Measurements from ENCODE around the gene SPATA6L.

Gene SPATA6L

DNA sequence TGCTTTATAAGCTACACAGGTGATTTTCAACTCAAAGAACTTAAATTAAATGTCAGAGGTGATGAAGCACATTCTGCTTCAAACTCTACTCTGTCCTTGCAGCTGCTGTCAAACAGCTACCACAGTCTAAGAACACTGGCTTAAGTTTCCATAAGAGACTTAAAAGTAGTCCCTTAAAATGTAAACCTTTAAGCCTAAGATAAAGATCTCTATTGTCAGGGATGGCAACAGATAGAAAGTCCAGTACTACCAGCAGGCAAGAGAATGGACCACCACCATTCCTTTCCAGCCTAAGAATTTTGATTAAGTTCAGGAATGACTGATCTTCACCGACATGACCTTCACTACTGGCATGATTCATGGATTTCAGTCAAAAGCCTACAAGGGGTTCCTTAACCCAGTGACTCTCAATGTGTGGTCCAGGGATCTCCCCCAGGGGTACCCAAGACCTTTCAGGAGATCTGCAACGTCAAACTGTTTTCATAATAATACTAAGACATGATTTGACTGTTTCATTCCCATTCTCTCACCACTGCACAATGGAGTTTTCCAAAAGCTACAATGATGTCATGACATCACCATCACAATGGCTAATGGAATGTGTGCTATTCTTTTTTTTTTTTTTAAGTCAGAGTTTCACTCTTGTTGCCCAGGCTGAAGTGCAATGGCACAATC lies 45.3 kb downstream of the SPATA6L start:
- no peak for DNase-seq

DNA sequence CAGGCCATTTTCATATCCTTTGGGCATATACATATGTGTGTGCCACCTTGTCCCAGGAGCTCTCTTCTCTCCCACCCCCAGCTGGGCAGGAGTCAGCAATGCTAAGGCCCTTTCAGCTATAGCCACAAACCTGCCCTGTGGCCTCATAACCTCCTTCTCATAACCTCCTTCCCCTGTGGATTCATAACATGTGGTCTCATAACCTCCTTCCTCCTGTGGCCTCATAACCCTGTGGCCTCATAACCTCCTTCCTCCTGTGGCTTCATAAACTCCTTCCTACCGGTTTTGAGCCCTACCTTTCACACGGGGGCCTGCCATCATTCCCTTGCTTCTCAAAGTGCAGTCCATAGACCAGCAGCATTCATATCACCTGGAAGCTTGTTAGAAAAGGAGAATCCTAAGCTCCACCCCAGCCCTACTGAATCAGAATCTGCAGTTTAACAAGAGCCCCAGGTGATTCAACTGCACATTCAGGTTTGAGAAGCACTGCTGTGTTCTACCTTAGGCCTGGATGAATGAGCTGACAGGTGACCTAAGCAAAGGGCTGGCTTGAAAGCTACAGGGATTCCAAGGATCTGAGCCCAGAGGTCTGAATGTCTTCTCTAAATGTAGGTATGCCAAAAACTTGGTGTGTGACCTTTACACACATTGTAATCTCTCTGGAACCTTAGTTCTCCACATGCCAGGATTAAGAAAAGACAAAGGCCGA lies 46.1 kb downstream of the SPATA6L start:
- DNase-seq, result no peak

- no peak for DNase-seq
Measured at GRCh38 chr9:4618700-4619099, 47.6 kb downstream of the SPATA6L start.

DNA sequence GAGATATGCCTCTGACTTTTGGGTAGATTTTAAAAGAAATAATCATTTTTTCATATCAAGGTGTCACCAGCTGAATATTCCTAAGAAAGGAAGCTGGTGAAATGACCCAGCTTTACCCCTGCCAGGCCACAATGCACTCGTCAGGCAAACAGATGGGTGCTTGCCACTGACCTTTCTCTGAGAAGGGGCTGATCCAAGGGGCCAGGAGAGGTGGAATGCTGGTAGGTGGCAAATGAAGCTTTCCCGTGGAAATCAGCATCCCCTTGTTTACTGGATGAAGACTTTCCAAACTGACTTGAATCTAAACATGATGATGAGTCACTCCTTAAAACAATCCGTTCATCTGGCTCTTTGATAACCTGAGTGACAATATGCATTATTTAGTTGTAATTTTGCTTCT lies 48.5 kb downstream of the SPATA6L start:
- no peak for DNase-seq

DNA sequence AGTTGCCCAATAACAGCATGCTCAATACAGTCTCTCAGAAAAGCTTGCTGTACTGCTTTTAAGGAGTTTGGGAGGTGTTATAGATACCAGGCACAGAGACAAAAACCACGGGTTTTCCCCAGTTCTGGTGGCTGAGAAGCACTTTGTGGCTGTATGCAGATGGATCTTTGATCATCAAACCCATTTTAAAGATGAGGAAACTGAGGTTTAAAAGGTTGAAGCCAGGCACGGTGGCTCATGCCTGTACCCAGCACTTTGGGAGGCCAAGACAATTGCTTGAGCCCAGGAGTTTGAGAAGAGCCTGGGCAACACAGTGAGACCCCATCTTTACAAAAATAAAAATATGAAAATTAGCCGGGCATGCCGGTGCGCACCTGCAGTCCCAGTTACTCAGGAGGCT lies 50.5 kb downstream of the SPATA6L start:
- no peak for DNase-seq

DNA sequence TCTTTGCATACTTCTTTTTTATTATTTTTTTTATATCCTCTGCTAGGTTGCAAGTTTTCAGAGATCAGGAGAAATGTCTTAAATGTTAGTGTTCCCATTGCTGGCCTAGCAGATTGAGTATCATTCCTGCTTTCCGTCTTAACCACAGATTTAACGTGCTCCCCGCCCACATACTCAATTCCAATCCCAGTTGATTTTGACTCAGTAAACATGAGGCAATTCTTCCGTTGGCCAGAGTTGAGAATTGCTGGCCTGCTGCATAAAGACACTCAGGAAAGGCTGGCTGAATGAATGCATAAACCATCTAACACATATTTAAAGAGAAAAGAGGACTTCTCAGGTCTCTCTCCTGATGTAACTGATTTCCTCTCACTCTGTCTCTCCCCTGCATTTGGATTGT lies 51.0 kb downstream of the SPATA6L start:
- DNase-seq, result no peak

GRCh38 chr9:4614627-4615026 lies 51.7 kb downstream of the SPATA6L start:
- DNase-seq, result no peak

- DNase-seq, result peak; percentile 59
Measured at GRCh38 chr9:4606033-4606432, 60.2 kb downstream of the SPATA6L start.

GRCh38 chr9:4604678-4605095 lies 61.6 kb downstream of the SPATA6L start:
- DNase-seq, result peak; percentile 75

GRCh38 chr9:4603830-4604229 lies 62.5 kb downstream of the SPATA6L start:
- DNase-seq, result no peak

DNA sequence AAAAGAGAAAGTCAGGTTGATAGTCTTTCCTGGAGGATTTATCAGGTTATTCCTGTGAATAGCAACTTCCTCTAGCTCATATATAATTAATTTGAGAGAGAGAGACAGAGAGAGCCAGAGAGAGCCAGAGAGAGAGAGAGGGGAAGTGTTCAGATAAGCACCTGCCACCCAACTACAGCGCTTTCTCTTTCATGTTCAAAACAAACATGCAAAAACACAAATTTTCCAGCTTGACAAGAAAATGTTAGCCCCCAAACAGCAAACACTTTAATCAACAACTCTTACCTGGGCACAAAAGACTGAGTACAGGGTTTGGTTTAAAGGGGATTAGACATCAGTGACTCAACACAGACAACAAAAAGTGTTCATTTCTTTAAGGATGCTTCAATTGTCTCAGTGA lies 65.9 kb downstream of the SPATA6L start:
- DNase-seq, result no peak

- DNase-seq, result no peak
Measured at GRCh38 chr9:4596165-4596922, 69.9 kb downstream of the SPATA6L start.

- DNase-seq, result no peak
Measured at GRCh38 chr9:4594994-4595393, 71.3 kb downstream of the SPATA6L start.

DNA sequence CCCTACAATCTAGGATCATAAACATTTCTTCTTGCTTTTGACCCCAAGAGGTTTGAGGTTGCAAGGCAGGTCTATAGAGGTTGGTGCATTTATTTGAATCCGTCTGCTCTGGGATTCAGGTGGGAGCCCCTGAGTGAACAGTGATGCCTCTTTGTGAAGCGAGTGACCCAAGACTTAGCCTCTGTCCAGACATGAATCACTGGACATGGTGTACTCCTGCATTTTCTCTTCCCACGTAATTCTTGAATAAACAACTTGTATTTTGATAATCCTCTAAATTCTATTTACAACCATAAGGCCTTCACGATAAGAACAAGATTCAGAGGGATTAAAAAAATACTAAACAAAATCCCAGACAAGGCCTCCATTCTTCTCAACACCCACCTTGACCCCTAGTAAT lies 71.7 kb downstream of the SPATA6L start:
- no peak for DNase-seq

GRCh38 chr9:4592886-4593285 lies 73.4 kb downstream of the SPATA6L start:
- DNase-seq, result no peak

- DNase-seq, result no peak
Measured at GRCh38 chr9:4592295-4592694, 74.0 kb downstream of the SPATA6L start.

DNA sequence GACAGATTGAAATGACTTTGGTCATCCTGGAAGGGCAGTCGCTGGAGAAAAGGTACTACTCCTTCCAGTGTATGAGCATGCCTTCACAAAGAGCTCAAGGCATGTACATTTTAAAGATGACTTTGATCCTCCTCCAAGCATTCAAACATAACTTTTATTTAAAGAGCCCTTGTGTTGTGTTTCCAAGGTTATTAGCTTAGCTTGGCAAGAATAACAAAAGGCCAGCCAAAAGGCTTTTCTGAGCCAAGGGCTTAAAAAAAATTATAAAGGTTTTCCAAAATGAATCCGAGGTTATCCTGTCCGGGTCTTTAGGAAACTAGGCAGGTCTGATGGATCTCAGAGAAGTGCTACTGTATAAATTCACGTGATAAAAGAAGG lies 75.2 kb downstream of the SPATA6L start:
- DNase-seq, result no peak

- no peak for DNase-seq
Measured at GRCh38 chr9:4590430-4591122, 75.7 kb downstream of the SPATA6L start.

DNA sequence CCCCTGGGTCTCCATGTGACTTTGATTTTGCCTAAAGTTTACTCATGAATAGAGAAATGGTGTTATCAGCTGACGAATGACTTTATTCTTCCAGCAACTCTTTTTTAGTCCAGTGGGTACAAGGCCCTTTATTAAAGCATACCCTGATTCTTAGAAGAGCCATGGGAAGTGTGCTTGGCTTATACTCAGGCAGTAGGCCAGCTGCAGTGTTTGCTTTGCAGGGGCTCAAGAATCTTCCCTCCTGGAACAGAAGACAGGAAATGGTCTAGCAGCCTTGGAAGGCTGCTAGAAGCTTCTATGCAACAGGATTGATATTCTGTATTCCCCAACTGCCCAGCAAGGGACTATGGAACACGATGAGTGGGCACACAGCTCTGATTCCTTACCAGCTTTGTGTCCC lies 77.6 kb downstream of the SPATA6L start:
- no peak for DNase-seq

DNA sequence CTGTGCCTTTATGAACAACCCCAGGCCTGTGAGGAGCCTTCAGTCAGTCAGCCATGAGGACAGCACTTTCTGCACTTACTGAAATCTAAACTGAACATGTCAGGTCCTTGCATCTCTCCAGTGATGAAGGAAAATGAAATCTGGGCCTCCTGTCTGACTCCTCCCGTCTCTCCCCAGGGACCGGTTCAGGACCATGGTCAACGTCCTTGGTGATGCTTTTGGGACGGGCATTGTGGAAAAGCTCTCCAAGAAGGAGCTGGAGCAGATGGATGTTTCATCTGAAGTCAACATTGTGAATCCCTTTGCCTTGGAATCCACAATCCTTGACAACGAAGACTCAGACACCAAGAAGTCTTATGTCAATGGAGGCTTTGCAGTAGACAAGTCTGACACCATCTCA lies 81.1 kb downstream of the SPATA6L start:
- DNase-seq, result no peak

DNA sequence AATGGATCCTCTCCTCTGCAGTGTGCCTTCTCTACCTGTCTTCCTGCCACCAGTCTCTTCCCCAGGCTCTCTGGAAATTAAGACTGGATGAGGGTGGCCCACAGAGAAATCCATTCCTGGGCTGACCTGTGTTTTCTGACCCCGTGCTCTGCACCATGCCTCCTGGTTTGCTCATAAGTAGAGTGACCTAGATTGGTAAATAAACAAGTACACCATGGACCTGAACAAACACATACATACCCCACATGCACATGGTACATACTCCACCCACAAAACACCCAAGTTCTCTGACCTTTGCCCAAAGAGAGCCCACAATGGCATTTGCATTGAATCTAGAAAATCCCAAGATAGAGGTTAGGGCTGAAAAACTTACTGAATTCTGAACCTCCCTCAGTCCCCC lies 81.6 kb downstream of the SPATA6L start:
- DNase-seq, result no peak

GRCh38 chr9:4583001-4583400 lies 83.3 kb downstream of the SPATA6L start:
- peak; percentile 42 for DNase-seq

DNA sequence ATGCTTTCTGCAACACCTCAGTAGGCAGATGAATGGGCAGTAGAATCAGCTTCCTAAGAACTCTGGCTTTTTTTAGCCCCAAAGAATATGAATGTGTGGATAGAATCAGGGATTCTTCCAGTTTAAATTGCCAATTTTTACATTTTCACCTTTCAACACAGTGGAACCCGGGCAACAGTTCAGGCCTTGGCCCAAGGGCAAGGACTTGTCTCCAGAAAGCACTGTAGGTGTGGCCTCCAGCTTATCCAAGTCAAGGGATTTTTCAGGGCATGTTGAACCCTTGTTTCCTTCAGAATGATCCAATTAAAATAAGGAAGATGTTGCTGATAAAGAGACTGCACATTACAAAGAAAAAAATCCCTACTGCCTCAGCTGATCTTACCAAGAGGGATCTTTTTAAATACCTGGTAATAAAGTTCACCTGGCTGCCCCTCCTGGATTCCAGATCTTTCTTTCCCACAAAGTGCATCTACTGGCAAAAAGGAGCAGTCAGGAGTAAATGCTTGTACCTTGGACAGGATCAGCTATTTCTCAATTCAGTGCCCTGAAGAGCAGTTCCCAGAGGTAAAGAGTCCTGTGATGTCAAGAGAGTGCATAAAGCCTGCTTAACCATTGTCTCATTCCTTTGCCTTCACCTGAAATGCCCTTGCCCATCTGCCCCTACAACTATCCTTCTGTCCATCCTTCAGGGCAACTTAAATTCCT lies 84.3 kb downstream of the SPATA6L start:
- no peak for DNase-seq
